Thyroid gland (tissue), 4 donors: ENCODE data around the gene SPAAR.
"Not testable (repeated sequence)": the region's sequence is repeated elsewhere in the genome, so short reads cannot be mapped to it uniquely, and the experiment has no call there.

Experiments used
- CTCF ChIP-seq, 6 experiments: fragments of 200-600 bp in 3 of 6; fragments of 450-650 bp in 3 of 6; sonication (generic) in 3 of 6; IDR thresholded peaks; one replicate each; pipeline ENCODE4 v1.5.1; 2016 to 2019; ENCODE audit warnings: antibody characterized with exemption in 6 of 6, mild to moderate bottlenecking in 2 of 6, inconsistent platforms in 1 of 6, moderate library complexity in 1 of 6
- POLR2A ChIP-seq, 2 donors: fragments of 450-650 bp; IDR thresholded peaks; one replicate each; pipeline ENCODE4 v1.6.1; 2017; ENCODE audit warnings: antibody characterized with exemption in 2 of 2, mild to moderate bottlenecking in 2 of 2, moderate library complexity in 1 of 2

GRCh38 chr9:35884908-35885307, 24.4 kb upstream of the SPAAR start:
- not testable (repeated sequence) for TF ChIP-seq CTCF, POLR2A (IDR thresholded peaks at IDR 0.05)
